T-cell (primary cell): Measurements from ENCODE around the gene LYZL6. TPM values are rescaled to one million over a fixed set of nuclear protein-coding genes. Genes with fewer than 3 reads are reported as not detected.

Experiments
- ATAC-seq, 4 experiments: fragments of 200-7000 bp in 3 of 4; fragments of 150-1000 bp in 1 of 4; cut with Tn5 transposase; replicated peaks in 1 of 4; 1 replicate in 3 of 4; 2 replicates in 1 of 4; pipeline ENCODE4 v1.10.0; 2021; ENCODE audit warnings: moderate library complexity in 3 of 4, mild to moderate bottlenecking in 2 of 4, moderate number of reproducible peaks in 1 of 4
- CTCF ChIA-PET, 2 donors: fragments of 300-600 bp; sonication (Branson Sonifier 250); formaldehyde crosslinking; loops; one replicate each; lab custom pipeline; 2022; ENCODE audit warnings: antibody characterized with exemption in 2 of 2; lab: Charles Lee
- POLR2A ChIA-PET, 2 donors: fragments of 300-600 bp; sonication (Branson Sonifier 250); formaldehyde crosslinking; loops; one replicate each; lab custom pipeline; 2022; ENCODE audit warnings: antibody characterized with exemption in 2 of 2; lab: Charles Lee
- DNase-seq, 35 experiments: peaks; one replicate each; pipeline versions ENCODE4 v3.0.0 to v3.0.0-alpha.2; 2013 to 2023
- H3K27ac ChIP-seq: one replicate; pipeline ENCODE4 v1.5.1; 2013; ENCODE audit warnings: low read length
- H3K27me3 ChIP-seq, 2 experiments: replicated peaks in 1 of 2; 1 replicate in 1 of 2; 2 replicates in 1 of 2; pipeline versions ENCODE4 v1.6.1 to v1.7.0; 2013; ENCODE audit warnings: low read length in 1 of 2, mixed read lengths in 1 of 2; ENCODE audit not compliant: control insufficient read depth in 2 of 2, insufficient read depth in 2 of 2; ENCODE audit errors: extremely low read depth in 1 of 2
- H3K36me3 ChIP-seq, 2 donors: 1 replicate in 1 of 2; 2 replicates in 1 of 2; pipeline versions ENCODE4 v1.6.1 to v1.7.0; 2013; ENCODE audit warnings: low read length in 1 of 2; ENCODE audit not compliant: control insufficient read depth in 2 of 2, insufficient read depth in 1 of 2; ENCODE audit errors: extremely low read depth in 1 of 2
- H3K4me1 ChIP-seq, 2 experiments: 1 replicate in 1 of 2; 2 replicates in 1 of 2; pipeline versions ENCODE4 v1.6.1 to v1.7.0; 2013; ENCODE audit warnings: low read length in 2 of 2, mixed read lengths in 1 of 2; ENCODE audit not compliant: insufficient read depth in 2 of 2, control insufficient read depth in 1 of 2; ENCODE audit errors: extremely low read depth in 1 of 2
- H3K4me3 ChIP-seq, 2 donors: 1 replicate in 1 of 2; 2 replicates in 1 of 2; pipeline versions ENCODE4 v1.5.1 to v1.7.0; 2013; ENCODE audit warnings: mild to moderate bottlenecking in 2 of 2, low read length in 1 of 2, moderate library complexity in 1 of 2; ENCODE audit not compliant: control insufficient read depth in 1 of 2; ENCODE audit errors: extremely low read depth in 1 of 2
- H3K9me3 ChIP-seq: 2 replicates; pipeline ENCODE4 v1.7.0; 2013
- H3K27ac Mint-ChIP-seq, 2 donors: one replicate each; pipeline ENCODE4 v1.8.0; 2020 to 2021; ENCODE audit warnings: mild to moderate bottlenecking in 2 of 2, mixed read lengths in 2 of 2
- H3K27me3 Mint-ChIP-seq, 2 donors: one replicate each; pipeline ENCODE4 v1.8.0; 2021 to 2022; ENCODE audit warnings: mixed read lengths in 2 of 2
- H3K36me3 Mint-ChIP-seq: one replicate; pipeline ENCODE4 v1.8.0; 2021; ENCODE audit warnings: mixed read lengths
- H3K4me1 Mint-ChIP-seq, 3 donors: one replicate each; pipeline ENCODE4 v1.8.0; 2020 to 2022; ENCODE audit warnings: mixed read lengths in 3 of 3, mild to moderate bottlenecking in 1 of 3
- H3K4me3 Mint-ChIP-seq, 3 donors: one replicate each; pipeline ENCODE4 v1.8.0; 2020 to 2022; ENCODE audit warnings: mild to moderate bottlenecking in 3 of 3, mixed read lengths in 3 of 3, moderate library complexity in 3 of 3
- H3K9me3 Mint-ChIP-seq, 3 donors: one replicate each; pipeline ENCODE4 v1.8.0; 2020 to 2022; ENCODE audit warnings: mixed read lengths in 3 of 3
- WGBS: methylation state at CpG from one replicate; pipeline ENCODE4 v1.1.5; 2013; ENCODE audit warnings: missing lambda C conversion rate; ENCODE audit not compliant: insufficient coverage; 5-methylcytosine and 5-hydroxymethylcytosine counted together
- total RNA-seq, 35 experiments: library from RNA in 6 of 35; stranded (reverse) in 6 of 35; fragments of 120-200 nt in 1 of 35; gene quantifications; one replicate each; pipeline versions ENCODE4 v1.2.1 to v1.2.4 and lab custom pipeline; 2013 to 2026

The LYZL6 gene
- total RNA-seq, 5 donors from 2014 or later (not counting 1 experiment from before 2014, with no cell fraction given) = not detected

DNA sequence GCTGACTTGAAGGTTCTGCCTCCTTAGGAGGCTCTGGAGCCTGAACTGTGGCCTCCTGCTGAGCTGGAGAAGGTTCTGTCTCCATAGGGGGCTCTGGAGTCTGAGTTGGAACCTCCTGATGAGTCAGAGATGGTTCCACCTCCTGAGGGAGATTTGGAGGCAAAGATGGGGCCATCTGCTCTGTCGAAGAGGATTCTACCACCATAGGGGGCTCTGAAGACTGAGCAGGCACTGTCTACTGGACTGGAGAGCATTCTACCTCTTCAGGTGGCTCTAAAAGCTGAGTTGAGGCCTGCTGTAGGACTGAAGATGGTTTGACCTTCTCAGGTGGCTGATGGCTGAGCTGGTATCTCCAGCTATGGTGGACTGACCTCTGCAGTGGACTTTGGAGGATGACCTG, 29.2 kb downstream of the LYZL6 start:
- no peaks in the 10 kb centered on the region for H3K9me3 Mint-ChIP-seq

DNA sequence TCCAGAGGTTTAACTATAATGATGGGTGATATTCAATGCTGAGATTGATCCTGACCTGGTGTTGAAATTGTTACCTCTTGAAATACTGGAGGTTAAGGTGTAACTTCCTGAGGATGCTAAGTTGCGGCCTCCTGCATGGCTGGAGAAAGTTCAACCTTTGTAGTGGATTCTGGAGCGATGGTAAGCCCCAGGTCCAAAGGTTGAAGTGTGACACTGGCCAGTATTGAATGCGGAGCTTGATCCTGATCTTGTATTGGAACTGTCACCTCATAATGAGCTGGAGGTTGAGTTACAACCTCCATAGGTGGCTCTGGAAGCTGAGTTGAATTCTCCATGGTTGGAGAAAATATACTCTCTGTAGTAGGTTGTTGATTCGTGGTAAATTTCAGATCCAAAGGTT, 29.9 kb downstream of the LYZL6 start:
- Histone ChIP-seq H3K36me3 (no peaks in the 10 kb centered on the region), H3K27me3 (no peaks in the 10 kb centered on the region), H3K27ac (no peak overlapping the region), H3K4me3 (no peak overlapping the region), H3K9me3 (no peaks in the 10 kb centered on the region), H3K4me1 (peaks cover 0 to 20% of the 10 kb centered on the region in 2 experiments)
- H3K4me1 Mint-ChIP-seq = peaks cover 0 to 28% (median 16%) of the 10 kb centered on the region in 3 donors
- H3K4me3 Mint-ChIP-seq = no peak overlapping the region
- H3K27me3 Mint-ChIP-seq = no peaks in the 10 kb centered on the region
- ATAC-seq (no peak), DNase-seq (no peak)
- 60% methylated on average over 3 of the region's 4 CpGs for WGBS
- H3K9me3 Mint-ChIP-seq = no peaks in the 10 kb centered on the region
- CTCF ChIA-PET = no interaction called here
- H3K27ac Mint-ChIP-seq = no peak overlapping the region
- H3K36me3 Mint-ChIP-seq = no peaks in the 10 kb centered on the region
- POLR2A ChIA-PET = no interaction called here

More for the DNA sequence above, 29.2 kb downstream of the LYZL6 start:
- WGBS = 75% methylated on average over 1 of the region's 1 CpG
- DNase-seq (no peak), ATAC-seq (no peak)
- peaks cover 0 to 20% of the 10 kb centered on the region in 2 experiments for H3K4me1 ChIP-seq
- no peaks in the 10 kb centered on the region for H3K27me3 Mint-ChIP-seq
- POLR2A ChIA-PET = no interaction called here
- CTCF ChIA-PET = no interaction called here
- H3K36me3 Mint-ChIP-seq = no peaks in the 10 kb centered on the region
- no peak overlapping the region for H3K27ac ChIP-seq
- H3K4me1 Mint-ChIP-seq = peaks cover 0 to 27% (median 16%) of the 10 kb centered on the region in 3 donors
- no peaks in the 10 kb centered on the region for H3K9me3 ChIP-seq
- H3K27ac Mint-ChIP-seq = no peak overlapping the region
- no peaks in the 10 kb centered on the region for H3K27me3 ChIP-seq
- no peak overlapping the region for H3K4me3 Mint-ChIP-seq
- no peak overlapping the region for H3K4me3 ChIP-seq
- no peaks in the 10 kb centered on the region for H3K36me3 ChIP-seq

DNA sequence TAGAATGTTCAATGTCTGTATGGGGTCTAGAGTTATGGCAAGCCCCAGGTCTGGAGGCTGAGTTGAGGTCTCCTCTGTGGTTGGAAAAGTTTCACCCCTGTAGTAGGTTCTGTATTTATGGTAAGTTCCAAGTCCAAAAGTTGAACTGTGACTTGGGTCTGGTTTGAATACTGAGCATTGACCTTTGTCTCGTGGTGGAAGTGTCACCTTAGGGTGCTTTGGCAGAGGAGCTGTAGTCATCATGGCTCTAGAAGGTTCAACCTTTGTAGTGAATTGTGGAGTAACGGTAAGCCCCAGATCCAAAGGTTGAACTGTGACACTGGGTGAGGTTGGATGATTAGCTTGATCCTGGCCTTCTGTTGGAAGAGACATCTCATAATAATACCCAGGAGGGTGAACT, 30.6 kb downstream of the LYZL6 start:
- no peak for ATAC-seq
- DNase-seq = no peak
- H3K36me3 ChIP-seq = no peaks in the 10 kb centered on the region
- no peaks in the 10 kb centered on the region for H3K27me3 Mint-ChIP-seq
- no peak overlapping the region for H3K4me3 Mint-ChIP-seq
- 73% methylated on average over 1 of the region's 2 CpGs for WGBS
- no peaks in the 10 kb centered on the region for H3K9me3 ChIP-seq
- H3K4me1 ChIP-seq = peaks cover 0 to 20% of the 10 kb centered on the region in 2 experiments
- CTCF ChIA-PET = no interaction called here
- H3K27ac ChIP-seq = no peak overlapping the region
- POLR2A ChIA-PET = no interaction called here
- no peak overlapping the region for H3K4me3 ChIP-seq
- no peak overlapping the region for H3K27ac Mint-ChIP-seq
- H3K27me3 ChIP-seq = no peaks in the 10 kb centered on the region
- H3K9me3 Mint-ChIP-seq = no peaks in the 10 kb centered on the region
- no peaks in the 10 kb centered on the region for H3K36me3 Mint-ChIP-seq
- H3K4me1 Mint-ChIP-seq = peaks cover 0 to 24% (median 16%) of the 10 kb centered on the region in 3 donors

- no peak overlapping the region for H3K27ac ChIP-seq
- no peak for ATAC-seq
- Mint-ChIP-seq H3K9me3 (no peaks in the 10 kb centered on the region), H3K27me3 (no peaks in the 10 kb centered on the region), H3K36me3 (no peaks in the 10 kb centered on the region), H3K4me3 (no peak overlapping the region), H3K4me1 (peaks cover 0 to 24% (median 19%) of the 10 kb centered on the region in 3 donors), H3K27ac (peak overlapping the region in 1 of 2 donors; percentile 2)
- ChIA-PET POLR2A (no interaction called here), CTCF (no interaction called here)
- no peak for DNase-seq
- H3K4me1 ChIP-seq = peaks cover 0 to 20% of the 10 kb centered on the region in 2 experiments
- no peaks in the 10 kb centered on the region for H3K9me3 ChIP-seq
- no peaks in the 10 kb centered on the region for H3K27me3 ChIP-seq
- no peak overlapping the region for H3K4me3 ChIP-seq
- WGBS = 100% methylated on average over 3 of the region's 3 CpGs
- no peaks in the 10 kb centered on the region for H3K36me3 ChIP-seq
These were observed 31.1 kb downstream of the LYZL6 start for GRCh38 chr17:35912339-35912912.

DNA sequence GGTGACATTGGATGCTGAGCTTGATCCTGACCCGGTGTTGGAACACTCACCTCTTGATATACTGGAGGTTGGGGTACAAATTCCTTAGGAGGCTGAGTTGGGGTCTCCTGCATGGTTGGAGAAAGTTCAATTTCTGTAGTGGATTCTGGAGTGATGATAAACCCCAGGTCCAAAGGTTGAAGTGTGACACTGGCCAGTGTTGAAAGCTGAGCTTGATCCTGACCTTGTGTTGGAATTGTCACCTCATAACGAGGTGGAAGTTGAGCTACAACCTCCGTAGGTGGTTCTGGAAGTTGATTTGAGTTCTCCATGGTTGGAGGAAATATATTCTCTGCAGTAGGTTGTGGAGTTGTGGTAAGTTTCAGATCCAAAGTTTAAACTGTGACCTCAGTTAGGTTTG, 34.1 kb downstream of the LYZL6 start:
- 100% methylated on average over 2 of the region's 3 CpGs for WGBS
- no peaks in the 10 kb centered on the region for H3K9me3 Mint-ChIP-seq
- no peak overlapping the region for H3K4me3 ChIP-seq
- ChIA-PET POLR2A (no interaction called here), CTCF (interaction anchor here in 1 of 2 donors (0.6 kb wide), 1 partner anchor 56 kb away, joined by 3 read pairs; no protein-coding TSS in a partner anchor)
- ATAC-seq (no peak), DNase-seq (no peak)
- no peaks in the 10 kb centered on the region for H3K27me3 ChIP-seq
- no peak overlapping the region for H3K4me3 Mint-ChIP-seq
- H3K27ac ChIP-seq = no peak overlapping the region
- peaks cover 0 to 18% (median 17%) of the 10 kb centered on the region in 3 donors for H3K4me1 Mint-ChIP-seq
- no peaks in the 10 kb centered on the region for H3K36me3 ChIP-seq
- no peaks in the 10 kb centered on the region for H3K27me3 Mint-ChIP-seq
- no peaks in the 10 kb centered on the region for H3K36me3 Mint-ChIP-seq
- no peaks in the 10 kb centered on the region for H3K9me3 ChIP-seq
- no peak overlapping the region for H3K27ac Mint-ChIP-seq
- H3K4me1 ChIP-seq = peaks cover 0 to 15% of the 10 kb centered on the region in 2 experiments

DNA sequence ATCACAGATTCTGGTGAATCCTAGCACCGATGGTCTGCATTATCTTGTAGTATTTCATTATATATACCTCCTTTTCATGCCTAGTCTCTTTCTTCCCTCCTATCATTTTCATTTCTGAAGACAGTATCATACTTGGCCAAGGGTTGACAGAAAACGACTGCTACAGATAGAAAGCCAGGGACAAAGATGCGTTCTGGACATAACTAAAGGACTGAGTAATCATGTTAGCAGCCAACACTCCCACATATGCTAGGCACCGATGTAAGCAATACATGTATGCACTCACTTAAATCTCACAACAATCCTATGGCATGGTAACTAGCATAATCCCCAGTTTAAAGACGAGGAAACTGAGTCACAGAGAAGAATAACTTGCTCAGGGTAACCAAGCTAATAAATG, 35.8 kb downstream of the LYZL6 start:
- ChIA-PET POLR2A (interaction anchor here in 1 of 2 donors (0.6 kb wide), 1 partner anchor 949 kb away, joined by 10 read pairs; no protein-coding TSS in a partner anchor), CTCF (interaction anchor here in 1 of 2 donors (0.5 kb wide), 1 partner anchor 1451 kb away, joined by 3 read pairs; no protein-coding TSS in a partner anchor)
- no peak overlapping the region for H3K4me3 Mint-ChIP-seq
- no peaks in the 10 kb centered on the region for H3K36me3 ChIP-seq
- no peaks in the 10 kb centered on the region for H3K27me3 ChIP-seq
- H3K9me3 Mint-ChIP-seq = no peaks in the 10 kb centered on the region
- DNase-seq (no peak), ATAC-seq (no peak)
- no peak overlapping the region for H3K4me3 ChIP-seq
- H3K27ac ChIP-seq = no peak overlapping the region
- no peaks in the 10 kb centered on the region for H3K36me3 Mint-ChIP-seq
- H3K9me3 ChIP-seq = no peaks in the 10 kb centered on the region
- peaks cover 0 to 8% of the 10 kb centered on the region in 2 experiments for H3K4me1 ChIP-seq
- no peaks in the 10 kb centered on the region for H3K27me3 Mint-ChIP-seq
- H3K27ac Mint-ChIP-seq = no peak overlapping the region
- peaks cover 0 to 12% (median 12%) of the 10 kb centered on the region in 3 donors for H3K4me1 Mint-ChIP-seq
- 90% methylated on average over 4 of the region's 5 CpGs for whole genome bisulfite sequencing
